Measurements from ENCODE around the gene NBEA.

Gene NBEA

DNA sequence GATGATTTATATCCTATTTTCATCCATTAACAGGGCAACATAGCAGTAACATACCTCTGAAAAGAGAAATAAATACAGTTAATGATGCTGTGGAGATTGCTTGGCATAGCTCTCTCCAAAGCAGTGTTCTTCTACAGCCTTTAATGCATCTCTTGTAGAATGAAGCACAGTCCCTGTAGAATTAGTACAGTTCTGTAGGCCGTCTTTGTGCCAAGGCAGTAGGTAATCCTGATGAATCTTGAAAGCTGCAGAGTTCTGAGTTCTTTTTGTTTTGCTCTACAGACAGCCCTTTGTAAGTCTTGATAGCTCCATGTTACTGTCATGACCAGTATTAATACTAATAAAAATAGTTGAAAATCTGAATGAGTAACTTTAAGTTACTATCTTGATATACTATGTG, 350.3 kb downstream of the NBEA start:
- DNase-seq: no peak

DNA sequence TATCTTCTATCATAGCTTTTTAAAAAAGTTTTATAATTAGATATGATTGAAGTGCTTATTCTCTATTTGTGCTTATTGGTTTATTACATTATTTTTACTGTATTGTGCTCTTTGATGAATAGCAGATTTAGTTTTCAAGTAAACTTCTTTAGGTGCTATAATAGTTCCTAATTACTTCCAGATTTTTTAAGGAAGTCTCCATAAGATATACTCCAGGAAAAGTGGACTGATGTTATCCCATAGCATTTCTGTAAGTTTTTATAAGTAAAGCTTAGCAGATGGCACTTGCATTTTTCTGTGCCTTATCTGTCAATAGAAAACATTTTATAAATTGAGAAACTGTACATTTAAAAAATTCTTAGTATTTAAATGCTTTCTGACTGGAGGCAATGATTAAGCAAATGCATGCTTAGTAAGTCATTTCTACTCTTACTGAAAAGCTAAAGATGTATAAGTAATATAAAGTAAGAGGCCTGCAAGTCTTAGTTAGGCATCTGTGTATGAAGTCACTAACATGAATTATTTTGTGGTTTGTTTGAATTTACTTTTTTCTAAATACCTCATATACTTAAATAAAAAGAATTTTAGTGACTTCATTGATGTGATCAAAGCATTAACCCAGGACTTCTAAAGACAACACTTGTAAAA, 351.6 kb downstream of the NBEA start:
- no peak for DNase-seq

DNA sequence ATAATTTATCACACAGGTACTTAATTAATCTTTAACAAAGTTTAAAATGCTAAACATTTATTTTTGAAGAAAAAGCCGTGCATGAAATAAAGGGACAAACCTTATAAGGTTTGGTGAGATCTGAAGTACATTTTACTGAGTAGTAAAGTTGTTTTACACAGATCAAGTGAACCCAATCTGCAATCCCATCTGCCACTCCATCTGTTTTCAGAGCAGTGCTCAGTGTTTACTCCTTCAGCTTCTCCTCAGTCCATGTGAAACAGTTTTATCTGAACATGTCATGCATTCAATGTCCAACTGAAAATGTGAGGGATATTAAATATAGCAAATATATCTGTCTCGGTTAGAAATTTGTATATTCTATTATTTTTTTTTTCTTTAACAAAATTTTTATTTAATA, 367.6 kb downstream of the NBEA start:
- DNase-seq: no peak

DNA sequence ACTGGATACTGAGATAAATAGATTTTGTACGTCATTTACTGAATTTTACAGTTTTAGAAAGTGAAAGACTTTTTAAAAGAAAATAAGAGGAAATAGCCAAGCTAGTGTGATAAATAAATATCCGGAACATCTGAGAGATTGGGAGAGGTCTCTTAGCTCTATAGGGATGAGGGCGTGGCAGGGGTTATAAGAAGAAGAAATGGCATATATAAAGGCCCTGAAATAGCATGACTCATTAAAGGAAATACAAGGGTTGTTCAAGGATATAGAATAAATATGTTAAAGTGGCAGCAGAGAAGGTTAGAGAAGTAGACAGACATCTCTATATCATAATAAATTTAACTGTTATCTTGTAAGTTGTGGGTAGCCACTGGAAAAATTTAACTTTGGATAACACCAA, 390.1 kb downstream of the NBEA start:
- DNase-seq: no peak

DNA sequence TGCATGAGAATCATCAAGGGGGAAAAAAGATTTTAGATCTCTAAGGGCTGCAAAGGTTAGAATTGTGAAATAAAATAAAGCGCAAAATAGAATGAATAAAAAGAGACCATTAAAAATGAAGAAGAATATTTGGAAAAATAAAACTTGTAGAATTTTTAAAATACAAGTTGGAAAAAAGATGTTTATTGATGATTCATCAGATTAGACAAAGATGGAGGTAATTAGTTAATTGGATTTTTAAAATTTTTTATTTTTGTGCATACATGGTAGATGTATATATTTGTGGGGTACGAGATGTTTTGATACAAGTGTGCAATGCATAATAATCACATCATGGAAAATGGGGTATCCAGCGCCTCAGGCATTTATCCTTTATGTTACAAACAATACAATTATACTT, 391.1 kb downstream of the NBEA start:
- DNase-seq: no peak

DNA sequence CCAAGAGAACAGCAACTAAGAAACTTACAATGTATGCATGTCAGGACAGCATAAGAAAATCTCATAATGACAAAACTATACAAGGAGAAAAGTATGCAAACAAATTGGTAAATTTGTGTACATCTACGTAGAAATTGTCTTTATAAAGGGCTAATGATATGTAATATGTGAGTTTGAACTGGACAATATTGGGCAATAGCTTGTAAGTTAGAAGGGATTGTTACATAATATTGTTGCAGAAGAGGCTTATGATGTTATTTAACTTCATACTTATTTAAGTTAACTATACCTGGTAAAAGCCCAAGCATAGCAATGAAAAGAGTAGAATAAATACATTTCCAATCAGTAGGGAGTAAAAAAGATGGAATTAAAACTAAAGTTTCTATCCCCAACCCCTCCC, 400.4 kb downstream of the NBEA start:
- no peak for DNase-seq

DNA sequence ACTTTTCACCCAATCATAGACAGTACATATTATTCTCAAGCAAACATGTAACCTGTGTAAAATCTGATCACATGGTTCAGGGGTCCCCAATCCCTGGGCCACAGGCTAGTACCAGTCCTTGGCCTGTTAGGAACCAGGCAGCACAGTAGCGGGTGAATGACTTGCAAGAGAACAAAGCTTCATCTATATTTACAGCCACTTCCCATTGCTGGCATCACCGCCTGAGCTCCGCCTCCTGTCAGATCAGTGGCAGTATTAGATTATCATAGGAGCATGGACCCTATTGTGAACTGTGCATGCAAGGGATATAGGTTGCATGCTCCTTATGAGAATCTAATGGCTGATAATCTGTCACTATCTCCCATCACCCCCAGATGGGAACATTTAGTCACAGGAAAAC, 401.3 kb downstream of the NBEA start:
- DNase-seq: no peak

DNA sequence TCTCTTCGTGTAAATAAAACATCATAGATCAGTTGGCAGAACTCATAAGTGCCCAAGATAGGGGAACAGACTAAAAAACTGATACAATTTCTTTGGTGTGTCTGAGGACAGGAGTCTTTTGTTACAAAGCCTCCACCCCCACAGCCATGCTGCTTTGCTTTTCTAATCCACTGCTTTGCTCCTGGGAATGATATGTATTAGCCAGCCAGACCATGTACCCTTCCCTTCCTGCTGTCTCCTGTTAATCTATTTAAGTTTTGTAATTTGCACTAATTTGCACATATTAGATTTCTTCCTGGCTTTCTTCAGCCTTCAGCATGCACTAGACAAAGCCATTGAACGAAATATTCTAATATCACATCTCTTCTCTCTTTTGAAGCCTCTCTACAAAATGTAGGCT, 403.9 kb downstream of the NBEA start:
- no peak for DNase-seq

DNA sequence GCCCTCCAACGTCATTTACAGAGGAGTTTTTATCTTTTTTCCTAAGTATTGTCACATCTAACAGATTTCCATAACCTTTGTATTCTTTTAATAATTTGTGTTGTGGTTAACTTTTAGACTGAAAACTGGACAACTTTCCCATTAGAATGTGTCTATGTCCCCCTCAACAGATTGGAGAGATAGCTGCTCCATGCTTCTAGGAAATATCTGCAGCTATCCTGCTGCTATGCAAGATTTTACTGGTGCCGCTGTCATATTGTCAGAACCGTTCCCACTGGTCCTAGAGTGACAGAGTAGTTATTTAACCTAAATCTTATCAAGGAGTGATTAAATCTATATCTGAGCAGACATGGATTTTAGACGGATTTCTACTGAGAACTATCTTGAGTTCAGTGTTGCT, 404.4 kb downstream of the NBEA start:
- no peak for DNase-seq

DNA sequence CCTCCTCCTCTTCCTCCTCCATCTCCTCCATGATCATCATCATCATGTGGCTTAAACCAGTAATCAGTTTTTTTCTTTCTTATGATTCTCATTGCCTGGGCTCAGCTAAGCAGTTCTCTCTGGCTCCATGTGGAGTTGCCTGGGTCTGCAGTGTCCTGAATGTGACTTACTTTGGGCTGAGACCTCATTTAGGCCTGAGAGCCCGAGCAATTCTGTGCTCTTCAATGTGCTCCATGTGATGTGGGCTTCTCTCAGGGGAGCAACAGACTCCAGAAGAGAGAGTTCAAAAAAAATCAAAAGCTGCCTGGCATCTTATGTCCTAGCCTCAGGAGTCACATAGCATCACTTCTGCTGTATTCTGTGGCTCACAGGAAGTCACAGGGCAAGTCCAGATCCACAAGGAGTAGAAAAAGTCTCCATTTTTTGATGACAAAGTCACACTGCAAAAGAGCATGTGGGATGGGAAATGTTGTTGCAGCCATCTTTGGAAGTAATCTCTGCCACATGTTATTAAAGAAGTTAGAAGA, 405.7 kb downstream of the NBEA start:
- no peak for DNase-seq

DNA sequence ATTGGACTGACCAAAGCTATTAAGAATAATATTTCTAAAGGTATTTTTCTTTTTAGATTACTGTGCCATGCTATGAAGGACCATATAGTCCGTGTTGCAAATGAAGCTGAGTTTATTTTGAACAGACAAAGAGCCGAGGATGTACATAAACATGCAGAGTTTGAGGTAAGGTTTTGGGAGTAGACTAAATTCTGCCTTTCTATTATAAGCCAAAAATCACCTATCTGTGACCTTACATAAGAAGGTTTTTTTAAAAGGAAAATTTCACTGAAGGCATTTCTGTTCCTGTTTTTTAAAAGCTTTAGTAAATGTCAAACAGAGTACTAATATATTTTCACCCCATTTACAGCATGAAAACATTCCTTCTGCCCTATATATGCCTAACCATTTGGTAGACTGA, 407.0 kb downstream of the NBEA start:
- no peak for DNase-seq

DNA sequence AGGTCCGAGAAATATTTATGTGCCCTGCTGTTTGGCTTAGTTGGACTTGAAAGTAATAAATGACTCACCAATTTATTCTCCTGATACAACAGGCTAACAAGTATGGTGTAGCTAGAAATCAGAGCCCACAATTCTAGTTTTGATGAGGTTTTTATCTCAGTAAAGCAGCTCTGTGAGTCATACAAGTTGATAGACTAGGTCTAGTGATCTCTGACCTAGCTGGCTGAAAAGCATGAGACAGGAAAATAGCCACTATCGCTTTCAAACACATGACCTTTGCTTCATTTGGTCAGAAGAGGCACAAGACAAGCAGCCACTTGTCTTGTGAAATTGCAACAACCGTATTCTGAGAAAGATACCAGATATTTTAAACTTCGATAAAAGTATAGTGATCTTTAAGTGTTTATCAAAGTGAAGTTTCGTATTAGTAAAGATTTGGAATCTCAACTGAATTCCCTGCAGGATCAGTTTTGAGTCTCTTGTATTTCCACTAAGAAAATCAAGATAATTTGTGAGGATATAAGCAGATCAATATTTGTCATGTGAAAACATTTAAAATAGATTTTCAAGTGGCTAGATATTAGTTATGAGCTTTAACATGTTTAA, 407.7 kb downstream of the NBEA start:
- no peak for DNase-seq

DNA sequence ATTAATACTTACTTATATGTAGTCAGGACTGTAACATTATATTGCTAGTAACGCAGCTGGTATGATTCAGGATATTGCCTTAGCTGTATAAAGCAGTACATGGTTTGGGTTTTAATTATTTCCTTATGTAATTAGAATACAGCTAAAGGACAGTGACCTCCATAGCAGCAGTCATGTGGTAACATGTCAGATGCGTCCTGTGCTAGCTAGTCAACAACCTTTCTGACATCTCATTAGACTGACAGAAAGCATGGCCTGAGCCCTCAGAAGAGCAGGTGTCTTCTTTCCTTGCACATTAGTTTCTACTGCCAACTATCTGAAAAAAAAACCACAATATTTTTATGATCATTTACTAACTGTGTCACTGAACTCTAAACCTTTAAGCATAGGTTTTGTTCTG, 412.2 kb downstream of the NBEA start:
- DNase-seq: no peak

DNA sequence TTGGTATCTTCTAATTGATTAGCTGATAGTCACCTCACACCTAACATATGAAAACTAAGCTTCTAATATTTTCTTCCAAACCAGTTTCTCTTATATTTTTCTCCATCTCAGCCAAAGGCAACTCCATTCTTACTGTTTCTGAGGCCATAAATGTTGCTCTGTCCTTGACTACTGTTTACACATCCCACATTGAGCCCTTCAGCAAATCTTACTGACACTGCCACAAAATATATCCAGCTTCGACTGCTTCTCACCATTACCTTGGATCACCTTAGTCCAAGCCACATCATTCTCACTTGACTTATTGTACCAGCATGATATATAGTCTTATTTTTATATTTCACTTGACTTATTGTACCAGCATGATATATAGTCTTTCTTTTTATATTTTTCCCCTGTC, 412.8 kb downstream of the NBEA start:
- no peak for DNase-seq

DNA sequence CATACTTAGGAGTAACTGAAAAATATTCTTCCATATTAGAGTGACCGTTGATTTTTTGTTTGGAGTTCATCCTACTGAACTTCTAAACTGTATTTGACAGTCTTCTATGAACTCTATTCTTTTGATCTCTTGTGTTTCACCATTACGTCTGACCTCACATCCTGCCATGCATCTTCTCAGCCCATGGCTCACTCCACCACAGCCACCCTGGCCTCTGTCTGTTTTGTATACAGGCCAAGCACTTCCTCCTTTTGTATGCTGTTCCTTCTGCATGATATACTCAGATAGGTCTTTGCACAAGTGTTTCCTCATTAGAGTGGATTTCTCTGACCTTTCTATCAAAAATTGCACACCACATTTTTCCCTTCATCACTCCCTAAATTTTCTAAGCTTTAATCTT, 414.5 kb downstream of the NBEA start:
- DNase-seq: no peak

DNA sequence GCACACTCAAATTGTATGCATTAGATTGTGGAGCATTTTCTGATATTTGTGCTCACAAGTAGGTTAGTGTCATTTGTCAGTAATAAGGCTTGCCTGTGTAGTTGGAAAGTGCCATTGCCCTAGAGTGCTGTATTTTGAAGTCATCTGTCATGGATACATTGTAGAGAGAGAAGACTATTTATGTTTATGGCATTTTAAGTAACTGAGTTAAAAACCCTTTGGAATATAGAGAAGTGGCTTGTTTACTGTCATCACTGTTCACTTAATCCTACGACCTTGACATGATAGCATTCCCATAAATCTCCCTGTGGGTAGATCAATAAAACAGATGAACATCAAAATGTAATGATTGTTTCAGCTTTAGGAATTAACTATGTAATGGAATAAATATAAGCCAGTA, 423.8 kb downstream of the NBEA start:
- DNase-seq: no peak

DNA sequence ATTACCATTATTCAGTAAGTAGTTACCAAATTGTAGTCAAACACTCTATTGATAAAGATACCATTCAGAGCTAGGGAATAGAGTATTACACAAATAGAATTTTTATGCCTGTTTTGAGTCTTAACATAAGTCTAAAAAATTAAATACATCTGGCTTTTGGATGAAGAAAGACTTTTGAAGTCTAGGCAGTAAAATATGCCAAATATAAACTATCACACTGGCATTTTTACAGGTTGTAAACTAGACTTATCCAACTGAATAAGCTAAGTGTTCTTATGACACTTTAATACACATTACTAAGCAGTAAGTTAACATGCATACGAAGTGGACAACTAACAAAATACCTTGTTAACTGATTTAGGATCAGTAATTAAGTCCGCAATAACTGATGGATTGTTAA, 425.5 kb downstream of the NBEA start:
- no peak for DNase-seq

DNA sequence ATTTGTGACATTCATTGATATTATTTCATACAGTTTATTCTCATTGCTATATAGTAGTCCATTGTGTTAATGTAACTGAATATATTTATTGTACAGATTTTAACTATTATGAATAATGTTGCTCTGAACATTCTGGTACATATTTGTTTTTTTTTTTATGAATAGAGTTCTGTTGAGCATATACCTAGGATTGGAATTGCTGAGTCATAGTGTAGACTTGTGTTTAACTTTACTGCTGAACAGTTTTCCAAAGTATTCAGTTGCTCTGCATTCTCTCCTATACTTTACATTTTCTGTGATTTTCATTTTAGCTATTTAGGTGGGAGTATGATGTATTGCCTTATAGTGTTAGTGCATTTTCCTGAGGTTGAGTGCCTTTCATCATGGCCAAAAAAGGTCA, 436.9 kb downstream of the NBEA start:
- DNase-seq: no peak

DNA sequence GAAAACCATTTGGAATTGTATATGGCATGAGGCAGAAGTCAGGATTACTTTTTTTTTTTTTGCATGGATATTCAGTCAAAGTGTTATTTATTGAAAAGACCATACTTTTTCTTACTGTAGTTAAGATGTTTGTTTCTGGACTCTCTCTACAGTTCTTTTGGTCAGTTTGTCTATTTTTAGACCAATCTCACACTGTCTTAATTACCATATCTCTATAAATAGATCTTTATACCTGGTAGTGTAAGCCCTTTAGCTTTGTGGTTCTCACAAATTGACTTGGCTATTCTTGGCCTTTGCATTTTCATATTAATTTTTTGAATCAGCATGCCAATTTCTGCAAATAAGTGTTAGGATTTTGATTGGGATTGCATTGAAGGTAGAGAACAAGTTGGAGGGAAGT, 437.6 kb downstream of the NBEA start:
- no peak for DNase-seq

DNA sequence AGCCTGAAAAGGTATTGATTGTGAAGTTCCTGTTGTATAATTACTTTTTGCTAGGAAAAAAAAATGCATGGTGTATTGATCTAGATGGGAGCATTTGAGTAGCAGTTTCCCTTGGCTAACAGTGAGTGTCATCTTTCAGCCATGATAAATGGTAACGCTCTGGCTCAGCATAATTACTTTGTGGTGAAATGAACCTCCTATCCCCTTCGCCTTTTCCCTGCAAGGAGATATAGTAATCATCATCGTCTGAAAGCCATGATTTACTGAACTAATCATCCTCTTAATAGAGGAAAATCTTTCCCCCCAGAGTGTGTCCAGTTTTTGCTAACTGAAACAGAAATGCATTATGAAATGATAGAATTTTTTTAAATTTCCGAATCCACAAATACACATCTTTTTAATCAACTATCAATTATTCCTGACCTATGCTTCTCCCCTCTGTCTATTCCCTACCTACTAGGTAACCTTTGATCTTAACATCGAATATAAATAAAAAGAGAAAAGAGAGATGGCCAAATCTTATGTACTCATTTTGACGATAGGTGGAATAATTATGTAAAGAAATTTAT, 445.7 kb downstream of the NBEA start:
- no peak for DNase-seq

DNA sequence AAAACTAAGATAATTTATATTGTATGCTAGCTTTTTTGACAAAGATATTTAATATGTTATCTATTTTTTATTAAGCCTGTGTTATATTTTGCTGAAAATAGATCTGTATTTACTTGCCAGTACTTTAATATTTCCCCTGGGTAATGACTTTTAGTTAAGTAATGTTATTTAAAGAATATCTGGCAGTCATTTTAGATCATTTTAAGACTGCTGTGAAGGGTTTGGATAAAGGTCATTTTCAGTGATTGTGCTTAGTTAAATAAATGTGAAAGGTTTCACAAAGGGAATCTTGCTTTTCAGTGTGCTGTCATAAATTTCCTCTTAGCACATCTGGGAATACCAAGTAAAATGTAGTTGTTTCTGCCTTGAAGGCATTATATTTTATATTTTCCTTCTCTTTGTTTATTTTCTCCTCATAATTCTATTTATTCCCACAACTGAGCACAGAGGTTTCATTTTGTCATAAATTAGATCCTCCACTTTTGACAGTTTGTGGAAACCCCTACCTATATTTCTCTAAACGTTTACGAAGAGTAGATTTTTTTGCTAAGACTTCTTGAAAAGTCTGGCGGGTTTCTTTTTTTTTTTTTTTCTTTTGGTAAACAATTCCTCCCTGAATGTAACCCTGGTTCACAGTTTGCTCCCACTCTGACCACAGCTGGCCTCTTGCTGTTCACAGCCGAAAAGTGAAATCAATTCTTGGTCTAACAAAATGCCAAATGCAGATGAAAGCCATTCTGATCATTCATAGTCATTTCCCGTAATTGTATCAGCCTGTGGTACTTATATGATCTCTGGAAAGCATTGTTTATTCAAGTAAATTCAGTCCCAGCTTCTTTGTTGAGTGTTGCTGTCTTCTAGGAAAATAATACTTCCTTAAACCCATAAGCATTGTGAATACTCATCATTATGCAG, 446.6 kb downstream of the NBEA start:
- DNase-seq: no peak

DNA sequence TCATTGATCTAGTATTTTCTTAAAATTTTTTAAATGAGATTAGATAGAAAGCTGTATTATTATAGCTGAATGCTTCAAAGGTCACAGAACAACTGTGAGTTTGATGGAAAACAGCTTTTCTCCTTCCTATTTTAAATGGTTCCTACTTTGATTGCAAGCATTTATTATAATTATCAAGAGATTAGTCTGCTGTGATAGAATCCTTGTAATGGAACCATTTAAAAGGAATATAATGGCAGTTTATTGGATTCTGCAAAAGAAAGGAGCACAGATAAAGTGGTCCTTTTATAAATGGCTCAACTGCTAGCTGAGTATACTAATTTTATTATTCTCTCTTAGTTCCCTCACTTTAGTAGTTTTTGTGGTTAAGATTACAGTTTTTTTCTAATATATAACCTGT, 447.5 kb downstream of the NBEA start:
- no peak for DNase-seq

DNA sequence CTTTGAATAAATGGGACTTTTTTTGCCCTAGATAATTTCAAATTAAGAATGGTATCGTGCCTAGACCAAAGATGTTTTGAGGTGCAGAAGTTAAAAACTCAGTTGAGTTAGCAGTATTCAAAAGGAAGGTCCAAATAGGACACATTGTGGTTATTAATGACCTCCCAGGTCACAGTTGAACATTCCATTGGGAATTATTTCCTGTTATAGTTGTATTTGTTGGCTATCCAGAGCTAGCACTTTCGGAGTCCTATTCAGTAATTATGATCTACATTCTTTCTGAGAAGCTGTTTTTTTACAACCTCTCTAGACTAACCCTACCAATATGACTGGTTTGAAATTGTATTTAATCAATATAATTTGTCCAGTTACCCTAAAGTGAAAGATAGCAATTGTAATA, 450.7 kb downstream of the NBEA start:
- no peak for DNase-seq

DNA sequence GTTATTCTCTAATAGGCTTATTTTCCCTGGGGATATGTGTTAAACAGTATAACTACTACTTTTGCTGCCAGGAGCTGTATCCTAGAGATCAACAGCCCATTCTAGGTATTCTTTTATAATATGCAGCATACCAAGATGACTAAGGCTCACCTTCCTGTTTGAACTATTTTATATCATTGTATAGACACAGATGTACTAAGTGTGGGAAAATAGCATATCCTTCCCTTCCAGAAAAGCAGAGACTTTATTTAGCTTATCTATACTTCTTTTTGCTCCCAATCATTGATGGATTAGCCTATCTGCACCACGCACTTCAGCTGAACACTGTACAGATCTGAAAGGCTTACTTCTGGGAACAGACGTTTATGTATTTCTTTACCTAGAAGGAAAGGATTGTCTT, 451.8 kb downstream of the NBEA start:
- no peak for DNase-seq
